ENCODE measurements around the gene RELA. TPM values are rescaled to one million over a fixed set of nuclear protein-coding genes. Genes with fewer than 3 reads are reported as not detected.

The RELA gene
- total and polyA plus RNA-seq, 2 of the 4 experiments (the other 2 are of a cell fraction): 8.6 to 53.0 TPM

- peak overlapping the region; percentile 78 for H3K56ac ChIP-seq (ENCODE audit: extremely low read depth, insufficient read depth, low read length)
- H3K27ac ChIP-seq (ENCODE audit: insufficient read depth, low read length): peak overlapping the region; percentile 91
- H4K91ac ChIP-seq (ENCODE audit: insufficient read depth, low read depth, low read length): peak overlapping the region; percentile 93
- peak overlapping the region; percentile 85 for H4K5ac ChIP-seq (ENCODE audit: low read depth, low read length)
- peak overlapping the region; percentile 86 for H3K9ac ChIP-seq (ENCODE audit: low read depth, low read length)
- H3K9me3 ChIP-seq (ENCODE audit: control insufficient read depth, insufficient read depth, low read length): no peaks in the 10 kb centered on the region
- peaks cover 26% of the 10 kb centered on the region for H3K36me3 ChIP-seq (ENCODE audit: control insufficient read depth, insufficient read depth, low read length)
- H4K20me1 ChIP-seq (ENCODE audit: insufficient read depth, low read length): peaks cover 13% of the 10 kb centered on the region; the same call in 1 of the 2 replicates
- no TSS peak for BruUV-seq (replicated peaks)
- H3K4me3 ChIP-seq (ENCODE audit: insufficient read depth, low read depth, low read length): peak overlapping the region; percentile 92
- peak overlapping the region; percentile 78; the same call in 1 of the 2 replicates for H2BK120ac ChIP-seq (ENCODE audit: low read depth, low read length)
- H2BK5ac ChIP-seq (ENCODE audit: low read depth, low read length, poor library complexity, severe bottlenecking): peak overlapping the region; percentile 91
- DNase-seq (peak; percentile 52), ATAC-seq (ENCODE audit: low read depth) (peak; percentile 40)
- CTCF ChIA-PET: interaction anchor here (1.4 kb wide), 1 partner anchor 26 kb away, joined by 5 read pairs; the partner anchor contains the start of gene SIPA1
- no peaks in the 10 kb centered on the region for H3K27me3 ChIP-seq (ENCODE audit: control insufficient read depth, insufficient read depth, low read length)
- in situ Hi-C loops (cut with MboI; ENCODE audit: low sequenced_read_pairs) (no loop called here), intact Hi-C loops (cut with micrococcal nuclease) (no loop called here), dilution Hi-C loops (cut with HindIII; ENCODE audit: low sequenced_read_pairs, unreplicated experiment) (no loop called here)
- H2AK9ac ChIP-seq (replicated peaks; ENCODE audit: low read depth, low read length, poor library complexity): peak overlapping the region; percentile 78
- H4K8ac ChIP-seq (ENCODE audit: low read depth in 2 of 2, low read length in 2 of 2): peak overlapping the region; percentile 40 to 92
- H3K79me1 ChIP-seq (ENCODE audit: low read depth in 1 of 2, low read length in 2 of 2): peaks cover 18 to 38% of the 10 kb centered on the region in 2 experiments; a peak in 3 of 4 replicates
- POLR2A ChIA-PET (ENCODE audit: unreplicated experiment): interaction anchor here (0.5 to 1.0 kb wide), 3 partner anchors 10 to 368 kb away, joined by 3 to 17 read pairs (median 9); no protein-coding TSS in a partner anchor
- peak overlapping the region; percentile 79 for H3K4me2 ChIP-seq (ENCODE audit: low read depth, low read length)
- H2BK15ac ChIP-seq (ENCODE audit: low read depth, low read length): no peak overlapping the region
- no peak overlapping the region for H2BK20ac ChIP-seq (ENCODE audit: low read depth, low read length)
- H3K18ac ChIP-seq (ENCODE audit: low read depth, low read length): peak overlapping the region; percentile 71
- peak overlapping the region; percentile 98 for H2AFZ ChIP-seq (replicated peaks; ENCODE audit: low read length, poor library complexity)
- 0% methylated on average over 3 of the region's 15 CpGs; no CpG with 5 or more reads in 1 of the 2 experiments for whole genome bisulfite sequencing, 2 experiments (ENCODE audit: extremely low coverage in 2 of 2, insufficient read length in 1 of 2)
- peaks cover 7% of the 10 kb centered on the region for H3K4me1 ChIP-seq (ENCODE audit: control insufficient read depth, insufficient read depth, low read length)
- peak overlapping the region; percentile 98; the same call in 1 of the 2 replicates for H3K23ac ChIP-seq (ENCODE audit: low read depth, low read length)
- peak overlapping the region; percentile 98 for H3K4ac ChIP-seq (ENCODE audit: low read depth, low read length)
- H3K9me1 ChIP-seq (ENCODE audit: insufficient read depth, low read length): no peaks in the 10 kb centered on the region
- TF ChIP-seq POLR2A (IDR thresholded peaks at IDR 0.05; ENCODE audit: low read depth, low read length) (no peak), ELK1 (IDR thresholded peaks at IDR 0.05; ENCODE audit: borderline replicate concordance, low read depth, low read length) (no peak), MAFK (IDR thresholded peaks at IDR 0.05; ENCODE audit: low read depth, low read length) (no peak)
- peak overlapping the region; percentile 99 for H3K14ac ChIP-seq (replicated peaks; ENCODE audit: low read depth, low read length)
- H2AK5ac ChIP-seq (ENCODE audit: low read depth, low read length): peak overlapping the region; percentile 81; the same call in 1 of the 2 replicates
These were observed 1.0 kb upstream of the RELA start for GRCh38 chr11:65663639-65664200.
